Upper lobe of left lung (tissue), 6 donors: ENCODE results near the gene ALB. TPM values are rescaled to one million over a fixed set of nuclear protein-coding genes. Genes with fewer than 3 reads are reported as not detected.

ENCODE experiments used
- ATAC-seq, 2 donors: fragments of 200-7000 bp; cut with Tn5 transposase; one replicate each; pipeline ENCODE4 v1.9.1; 2022; ENCODE audit warnings: mild to moderate bottlenecking in 2 of 2, moderate library complexity in 2 of 2; ENCODE audit not compliant: low FRiP score in 2 of 2
- DNase-seq, 2 donors: peaks; one replicate each; pipeline ENCODE4 v3.0.0-alpha.2; 2019 to 2020
- H3K27ac ChIP-seq, 4 donors: fragments of 200-600 bp; sonication (generic); one replicate each; pipeline ENCODE4 v1.5.1; 2016 to 2019
- H3K27me3 ChIP-seq, 4 donors: fragments of 200-600 bp; sonication (generic); one replicate each; pipeline ENCODE4 v1.5.1; 2017 to 2019
- H3K36me3 ChIP-seq, 4 donors: fragments of 200-600 bp; sonication (generic); one replicate each; pipeline ENCODE4 v1.5.1; 2016 to 2019
- H3K4me1 ChIP-seq, 4 donors: fragments of 200-600 bp; sonication (generic); one replicate each; pipeline ENCODE4 v1.5.1; 2018 to 2019
- H3K4me3 ChIP-seq, 4 donors: fragments of 200-600 bp; sonication (generic); one replicate each; pipeline ENCODE4 v1.5.1; 2017 to 2019; ENCODE audit warnings: mild to moderate bottlenecking in 2 of 4, moderate library complexity in 1 of 4
- H3K9me3 ChIP-seq, 4 donors: fragments of 200-600 bp; sonication (generic); one replicate each; pipeline ENCODE4 v1.5.1; 2018 to 2019
- CTCF ChIP-seq, 6 experiments: fragments of 450-650 bp in 4 of 6; fragments of 200-600 bp in 2 of 6; sonication (generic) in 2 of 6; IDR thresholded peaks; one replicate each; pipeline ENCODE4 v1.5.1; 2016 to 2019; ENCODE audit warnings: antibody characterized with exemption in 6 of 6
- EP300 ChIP-seq, 4 donors: sonication (generic); formaldehyde crosslinking; IDR thresholded peaks; one replicate each; pipeline ENCODE4 v1.5.1; 2017; ENCODE audit warnings: antibody characterized with exemption in 4 of 4, control low read depth in 2 of 4
- POLR2A ChIP-seq, 4 donors: fragments of 450-650 bp; IDR thresholded peaks; one replicate each; pipeline ENCODE4 v1.5.1; 2016 to 2017; ENCODE audit warnings: antibody characterized with exemption in 4 of 4, mild to moderate bottlenecking in 2 of 4
- POLR2AphosphoS5 ChIP-seq, 2 donors: sonication (generic); formaldehyde crosslinking; IDR thresholded peaks; one replicate each; pipeline ENCODE4 v1.5.1; 2017; ENCODE audit warnings: antibody characterized with exemption in 2 of 2
- WGBS, 2 donors: methylation state at CpG; one replicate each; pipeline ENCODE4 v1.1.5; 2017 to 2018; 5-methylcytosine and 5-hydroxymethylcytosine counted together
- total RNA-seq, 6 donors: library from RNA; depleted of rRNA in 4 of 6; stranded (reverse); fragments of >200 nt in 4 of 6; gene quantifications; one replicate each; pipeline versions ENCODE4 v1.1.0 to v1.2.1, GENCODE V29; 2016 to 2021
- donor health status: DM: no; HTN: no; CAD: no; lungs with moderate emphysema.
- donor health status: DM: no; HTN: yes; CAD: no; lungs with severe emphysema.

The ALB gene
- total RNA-seq, 6 donors from 2014 or later = 0.30 to 44.5 (median 13.7) TPM; not detected in 2

GRCh38 chr4:73443224-73443623 lies 39.1 kb downstream of the ALB start:
- Histone ChIP-seq H3K27ac (no peak overlapping the region), H3K36me3 (no peaks in the 10 kb centered on the region), H3K27me3 (no peaks in the 10 kb centered on the region), H3K4me1 (no peaks in the 10 kb centered on the region), H3K9me3 (no peaks in the 10 kb centered on the region), H3K4me3 (no peak overlapping the region)
- WGBS, 2 donors = 56 to 65% methylated on average over 3 of the region's 3 CpGs
- no peak for ATAC-seq
- no peak for DNase-seq
- TF ChIP-seq POLR2A (IDR thresholded peaks at IDR 0.05) (no peak), CTCF (IDR thresholded peaks at IDR 0.05) (no peak), EP300 (IDR thresholded peaks at IDR 0.05) (no peak), POLR2AphosphoS5 (IDR thresholded peaks at IDR 0.05) (no peak)

- no peaks in the 10 kb centered on the region for H3K27me3 ChIP-seq
- no peaks in the 10 kb centered on the region for H3K4me1 ChIP-seq
- 81 to 83% methylated on average over 7 of the region's 7 CpGs for WGBS, 2 donors
- DNase-seq = no peak
- H3K36me3 ChIP-seq = no peaks in the 10 kb centered on the region
- no peaks in the 10 kb centered on the region for H3K9me3 ChIP-seq
- H3K4me3 ChIP-seq = no peak overlapping the region
- no peak for ATAC-seq
- TF ChIP-seq POLR2AphosphoS5 (IDR thresholded peaks at IDR 0.05) (no peak), CTCF (IDR thresholded peaks at IDR 0.05) (no peak), EP300 (IDR thresholded peaks at IDR 0.05) (no peak), POLR2A (IDR thresholded peaks at IDR 0.05) (no peak)
- no peak overlapping the region for H3K27ac ChIP-seq
These were observed 41.6 kb downstream of the ALB start for GRCh38 chr4:73445383-73446335.

GRCh38 chr4:73446336-73446938 lies 42.4 kb downstream of the ALB start:
- DNase-seq (no peak), ATAC-seq (peak; percentile 49 to 77)
- H3K36me3 ChIP-seq = no peaks in the 10 kb centered on the region
- WGBS, 2 donors = 8 to 24% methylated on average over 4 of the region's 4 CpGs
- no peaks in the 10 kb centered on the region for H3K4me1 ChIP-seq
- TF ChIP-seq EP300 (IDR thresholded peaks at IDR 0.05) = no peak
- peak; percentile 23 to 75 (median 52) for TF ChIP-seq CTCF (IDR thresholded peaks at IDR 0.05)
- H3K27me3 ChIP-seq = no peaks in the 10 kb centered on the region
- no peak overlapping the region for H3K4me3 ChIP-seq
- no peak overlapping the region for H3K27ac ChIP-seq
- H3K9me3 ChIP-seq = no peaks in the 10 kb centered on the region

GRCh38 chr4:73447671-73448070 lies 43.6 kb downstream of the ALB start:
- no peak overlapping the region for H3K27ac ChIP-seq
- no peak overlapping the region for H3K4me3 ChIP-seq
- no peaks in the 10 kb centered on the region for H3K36me3 ChIP-seq
- ATAC-seq (no peak), DNase-seq (no peak)
- TF ChIP-seq EP300 (IDR thresholded peaks at IDR 0.05) (no peak), POLR2A (IDR thresholded peaks at IDR 0.05) (no peak), CTCF (IDR thresholded peaks at IDR 0.05) (no peak), POLR2AphosphoS5 (IDR thresholded peaks at IDR 0.05) (no peak)
- no peaks in the 10 kb centered on the region for H3K4me1 ChIP-seq
- WGBS, 2 donors = 88 to 89% methylated on average over 4 of the region's 4 CpGs
- H3K9me3 ChIP-seq = no peaks in the 10 kb centered on the region
- H3K27me3 ChIP-seq = no peaks in the 10 kb centered on the region
